GM21360 (cell line): ENCODE results near the gene FAM237A.

Source experiments
- ATAC-seq: cut with Tn5 transposase; IDR thresholded peaks from one replicate; pipeline ENCODE4 v1.9.1; 2021; ENCODE audit warnings: mild to moderate bottlenecking, moderate library complexity; ENCODE audit not compliant: unreplicated experiment

The FAM237A gene

GRCh38 chr2:206688453-206688852, 46.2 kb downstream of the FAM237A start:
- ATAC-seq, result no peak

- no peak for ATAC-seq
Observed at GRCh38 chr2:206688990-206689389, 46.7 kb downstream of the FAM237A start.

- no peak for ATAC-seq
Observed at GRCh38 chr2:206692971-206693370, 50.7 kb downstream of the FAM237A start.

- ATAC-seq, result no peak
Observed at GRCh38 chr2:206693399-206694137, 51.3 kb downstream of the FAM237A start.

GRCh38 chr2:206696910-206697309, 54.6 kb downstream of the FAM237A start:
- no peak for ATAC-seq

GRCh38 chr2:206698811-206699210, 56.5 kb downstream of the FAM237A start:
- ATAC-seq, result no peak
